H1 (cell line): Measurements from ENCODE around the gene MARK4. TPM values are rescaled to one million over a fixed set of nuclear protein-coding genes. Genes with fewer than 3 reads are reported as not detected.

ENCODE experiments used
- CTCF ChIA-PET: fragments of 300-600 bp; sonication (Branson Sonifier 250); formaldehyde crosslinking; loops from one replicate; lab custom pipeline; 2021; ENCODE audit not compliant: partially characterized antibody; lab: Charles Lee
- POLR2A ChIA-PET: fragments of 300-600 bp; sonication (Branson Sonifier 250); formaldehyde crosslinking; loops from one replicate; lab custom pipeline; 2021; ENCODE audit warnings: inconsistent platforms; ENCODE audit not compliant: partially characterized antibody; lab: Charles Lee
- DNase-seq, 2 experiments: peaks; one replicate each; pipeline versions ENCODE4 v3.0.0 to v3.0.0-alpha.2; 2010 to 2022; ENCODE audit warnings: low spot score in 2 of 2, low read depth in 1 of 2, mixed read lengths in 1 of 2
- FAIRE-seq: peaks from 2 replicates; lab custom pipeline; 2011; peaks lifted over from hg19 to GRCh38; lab: Jason Lieb, UNC
- H2AFZ ChIP-seq: 2 replicates; pipeline ENCODE4 v1.8.1; 2012; ENCODE audit warnings: low read length, inconsistent platforms
- H2AK5ac ChIP-seq: 2 replicates; pipeline ENCODE4 v1.6.1; 2013; ENCODE audit warnings: low read depth, low read length
- H2BK120ac ChIP-seq: replicated peaks from 2 replicates; pipeline ENCODE3; 2013; ENCODE audit warnings: low read depth, low read length, inconsistent platforms
- H2BK12ac ChIP-seq: 2 replicates; pipeline ENCODE4 v1.6.1; 2013; ENCODE audit warnings: low read depth, low read length
- H2BK15ac ChIP-seq: 2 replicates; pipeline ENCODE4 v1.6.1; 2013; ENCODE audit warnings: low read length
- H2BK20ac ChIP-seq: 2 replicates; pipeline ENCODE4 v1.6.1; 2013; ENCODE audit warnings: low read length
- H2BK5ac ChIP-seq: 2 replicates; pipeline ENCODE4 v1.6.1; 2013; ENCODE audit warnings: low read depth, low read length
- H3K14ac ChIP-seq: 2 replicates; pipeline ENCODE4 v1.6.1; 2013; ENCODE audit warnings: inconsistent platforms; ENCODE audit not compliant: insufficient read length
- H3K18ac ChIP-seq: 2 replicates; pipeline ENCODE4 v1.6.1; 2013; ENCODE audit warnings: low read length; ENCODE audit errors: extremely low read depth
- H3K23ac ChIP-seq: 2 replicates; pipeline ENCODE4 v1.6.1; 2013; ENCODE audit warnings: inconsistent platforms; ENCODE audit not compliant: insufficient read length
- H3K23me2 ChIP-seq: 2 replicates; pipeline ENCODE4 v1.6.1; 2013; ENCODE audit warnings: low read depth, low read length
- H3K27ac ChIP-seq: 2 replicates; pipeline ENCODE4 v1.6.1; 2011; ENCODE audit warnings: low read depth, low read length, inconsistent platforms
- H3K27me3 ChIP-seq, 4 experiments: replicated peaks in 1 of 4; 1 replicate in 1 of 4; 2 replicates in 3 of 4; pipeline versions ENCODE4 v1.6.1 to v1.8.1; 2011 to 2013; ENCODE audit warnings: low read length in 3 of 4, mild to moderate bottlenecking in 3 of 4, inconsistent platforms in 2 of 4, mixed read lengths in 2 of 4, moderate library complexity in 1 of 4; ENCODE audit not compliant: control insufficient read depth in 3 of 4, insufficient read depth in 3 of 4; ENCODE audit errors: extremely low read depth in 1 of 4
- H3K36me3 ChIP-seq, 4 experiments: 2 replicates each; pipeline versions ENCODE4 v1.6.1 to v1.8.1; 2011 to 2013; ENCODE audit warnings: mild to moderate bottlenecking in 4 of 4, low read length in 3 of 4, moderate library complexity in 2 of 4, control low read depth in 1 of 4, inconsistent platforms in 1 of 4; ENCODE audit not compliant: insufficient read depth in 4 of 4, control insufficient read depth in 2 of 4
- H3K4ac ChIP-seq: replicated peaks from 2 replicates; pipeline ENCODE3; 2013; ENCODE audit warnings: low read length, low read depth, mixed read lengths, inconsistent platforms; ENCODE audit not compliant: insufficient read length
- H3K4me1 ChIP-seq, 4 experiments: replicated peaks in 1 of 4; 1 replicate in 1 of 4; 2 replicates in 3 of 4; pipeline versions ENCODE4 v1.6.1 to v1.8.1; 2011 to 2013; ENCODE audit warnings: low read length in 3 of 4, inconsistent platforms in 2 of 4, mixed read lengths in 1 of 4; ENCODE audit not compliant: insufficient read depth in 4 of 4, control insufficient read depth in 3 of 4
- H3K4me2 ChIP-seq, 2 experiments: 2 replicates each; pipeline versions ENCODE4 v1.6.1 to v1.8.1; 2011 to 2013; ENCODE audit warnings: low read depth in 2 of 2, low read length in 2 of 2, control low read depth in 1 of 2, inconsistent platforms in 1 of 2, mild to moderate bottlenecking in 1 of 2; ENCODE audit not compliant: insufficient read depth in 1 of 2
- H3K4me3 ChIP-seq, 4 experiments: fragments of 200-600, 300-600 bp in 1 of 4; sonication (generic), shearing (Covaris generic), sonication (Bioruptor Twin) in 1 of 4; 2 replicates each; pipeline versions ENCODE4 v1.5.1 to v1.8.1; 2011 to 2016; ENCODE audit warnings: low read length in 4 of 4, low read depth in 3 of 4, control low read depth in 2 of 4, inconsistent platforms in 2 of 4, mild to moderate bottlenecking in 2 of 4, mixed read lengths in 1 of 4, moderate library complexity in 1 of 4; ENCODE audit not compliant: insufficient read depth in 2 of 4; ENCODE audit errors: extremely low read depth in 1 of 4
- H3K56ac ChIP-seq: replicated peaks from 2 replicates; pipeline ENCODE3; 2013; ENCODE audit warnings: low read depth, mild to moderate bottlenecking, mixed read lengths, low read length, inconsistent platforms; ENCODE audit not compliant: insufficient read length
- H3K79me1 ChIP-seq: 2 replicates; pipeline ENCODE4 v1.6.1; 2013; ENCODE audit warnings: low read depth, low read length, control low read depth
- H3K79me2 ChIP-seq, 2 experiments: 2 replicates each; pipeline versions ENCODE4 v1.6.1 to v1.8.1; 2012 to 2013; ENCODE audit warnings: low read length in 2 of 2, mild to moderate bottlenecking in 2 of 2, inconsistent platforms in 1 of 2; ENCODE audit not compliant: insufficient read depth in 2 of 2, control insufficient read depth in 1 of 2
- H3K9ac ChIP-seq, 4 experiments: replicated peaks in 1 of 4; 1 replicate in 1 of 4; 2 replicates in 3 of 4; pipeline versions ENCODE4 v1.6.1 to v1.8.1; 2011 to 2013; ENCODE audit warnings: low read depth in 3 of 4, low read length in 3 of 4, control low read depth in 2 of 4, mild to moderate bottlenecking in 2 of 4, moderate library complexity in 2 of 4, inconsistent platforms in 1 of 4; ENCODE audit errors: extremely low read depth in 1 of 4
- H3K9me3 ChIP-seq, 2 experiments: 2 replicates each; pipeline versions ENCODE4 v1.6.1 to v1.8.1; 2012 to 2013; ENCODE audit warnings: mild to moderate bottlenecking in 2 of 2, moderate library complexity in 2 of 2, control low read depth in 1 of 2, inconsistent platforms in 1 of 2, low read depth in 1 of 2, low read length in 1 of 2, mixed read lengths in 1 of 2; ENCODE audit not compliant: insufficient read depth in 2 of 2
- H4K20me1 ChIP-seq, 2 experiments: replicated peaks in 1 of 2; 2 replicates each; pipeline versions ENCODE3 to v1.8.1; 2011 to 2013; ENCODE audit warnings: inconsistent platforms in 2 of 2, low read length in 2 of 2, mild to moderate bottlenecking in 1 of 2; ENCODE audit not compliant: insufficient read depth in 2 of 2, control insufficient read depth in 1 of 2
- H4K5ac ChIP-seq: 2 replicates; pipeline ENCODE4 v1.6.1; 2013; ENCODE audit warnings: low read length, low read depth, mixed read lengths, inconsistent platforms; ENCODE audit not compliant: insufficient read length
- H4K8ac ChIP-seq: 2 replicates; pipeline ENCODE4 v1.8.0; 2013; ENCODE audit warnings: mild to moderate bottlenecking, moderate library complexity, low read length, inconsistent platforms; ENCODE audit not compliant: insufficient read depth; ENCODE audit errors: extremely low read depth
- H4K91ac ChIP-seq: replicated peaks from 2 replicates; pipeline ENCODE3; 2013; ENCODE audit warnings: low read length, mixed read lengths, inconsistent platforms; ENCODE audit not compliant: insufficient read length
- CTBP2 ChIP-seq: IDR thresholded peaks from 2 replicates; pipeline ENCODE4 v1.7.0; 2011; ENCODE audit warnings: borderline replicate concordance, mild to moderate bottlenecking, moderate library complexity, mixed read lengths, low read length; ENCODE audit not compliant: insufficient read depth, insufficient read length
- EZH2 ChIP-seq: fragments of 200-600 bp; sonication (generic); IDR thresholded peaks from 2 replicates; pipeline ENCODE4 v1.7.1; 2012; ENCODE audit warnings: low read depth, mild to moderate bottlenecking, moderate library complexity, low read length, inconsistent platforms; ENCODE audit not compliant: severe bottlenecking
- FOSL1 ChIP-seq: IDR thresholded peaks from 2 replicates; pipeline ENCODE4 v1.6.1; 2011; ENCODE audit warnings: mild to moderate bottlenecking, low read depth, low read length, moderate library complexity; ENCODE audit not compliant: insufficient read depth
- HDAC2 ChIP-seq, 2 experiments: fragments of 300-600 bp in 1 of 2; sonication (generic) in 1 of 2; IDR thresholded peaks; 2 replicates each; pipeline ENCODE4 v1.6.1; 2011 to 2012; ENCODE audit warnings: low read depth in 2 of 2, low read length in 2 of 2, mild to moderate bottlenecking in 2 of 2, moderate library complexity in 2 of 2, borderline replicate concordance in 1 of 2, inconsistent platforms in 1 of 2
- KDM1A ChIP-seq: fragments of 200-600, 300-600 bp; sonication (generic); IDR thresholded peaks from 2 replicates; pipeline ENCODE4 v1.7.1; 2016; ENCODE audit warnings: mild to moderate bottlenecking, low read length, borderline replicate concordance
- SIRT6 ChIP-seq: IDR thresholded peaks from one replicate; pipeline ENCODE4 v1.7.1; 2012; ENCODE audit warnings: low read length, inconsistent platforms
- SRF ChIP-seq: IDR thresholded peaks from 2 replicates; pipeline ENCODE4 v1.6.1; 2011; ENCODE audit warnings: mild to moderate bottlenecking, low read depth, low read length, moderate library complexity
- WGBS, 2 experiments: shearing (Covaris generic) in 1 of 2; methylation state at CpG; one replicate each; pipeline versions ENCODE4 v1.1.6 to v1.1.7; 2013 to 2015; ENCODE audit warnings: low lambda C conversion rate in 2 of 2, mixed read lengths in 2 of 2, inconsistent platforms in 1 of 2, low coverage in 1 of 2, missing lambda C conversion rate in 1 of 2; ENCODE audit not compliant: insufficient replicate concordance in 2 of 2, insufficient coverage in 1 of 2, insufficient read length in 1 of 2; ENCODE audit errors: extremely low coverage in 1 of 2, missing lambda C conversion rate in 1 of 2; 5-methylcytosine and 5-hydroxymethylcytosine counted together
- polyA plus RNA-seq, 7 experiments: library from polyadenylated mRNA; depleted of rRNA in 3 of 7; stranded (reverse) in 5 of 7; unstranded in 2 of 7; fragments of >200 nt in 5 of 7; fragments of 200-250 nt in 2 of 7; gene quantifications; 1 replicate in 5 of 7; 2 replicates in 1 of 7; 4 replicates in 1 of 7; pipeline versions ENCODE4 v1.2.1 to v1.2.3, GENCODE V29; 2011 to 2013; ENCODE audit warnings: missing spikeins in 2 of 7, mixed read lengths in 2 of 7
- total RNA-seq: library from RNA; stranded (reverse); fragmentation: NEBNext Ultra II Directional; extraction: Animal tissue kit (Norgen Biotek cat#: 25700); gene quantifications from 2 replicates; pipeline ENCODE4 v1.2.1, GENCODE V29; 2021
- TF ChIP-seq, protein P1 (sequence below): IDR thresholded peaks from 2 replicates; pipeline ENCODE4 v1.6.1; 2012; ENCODE audit warnings: low read length, inconsistent platforms

The MARK4 gene
- total and polyA plus RNA-seq, 2 of the 8 experiments (the other 6 are each of a cell fraction or from before 2014, with no cell fraction given): 12.3 to 49.8 TPM

DNA sequence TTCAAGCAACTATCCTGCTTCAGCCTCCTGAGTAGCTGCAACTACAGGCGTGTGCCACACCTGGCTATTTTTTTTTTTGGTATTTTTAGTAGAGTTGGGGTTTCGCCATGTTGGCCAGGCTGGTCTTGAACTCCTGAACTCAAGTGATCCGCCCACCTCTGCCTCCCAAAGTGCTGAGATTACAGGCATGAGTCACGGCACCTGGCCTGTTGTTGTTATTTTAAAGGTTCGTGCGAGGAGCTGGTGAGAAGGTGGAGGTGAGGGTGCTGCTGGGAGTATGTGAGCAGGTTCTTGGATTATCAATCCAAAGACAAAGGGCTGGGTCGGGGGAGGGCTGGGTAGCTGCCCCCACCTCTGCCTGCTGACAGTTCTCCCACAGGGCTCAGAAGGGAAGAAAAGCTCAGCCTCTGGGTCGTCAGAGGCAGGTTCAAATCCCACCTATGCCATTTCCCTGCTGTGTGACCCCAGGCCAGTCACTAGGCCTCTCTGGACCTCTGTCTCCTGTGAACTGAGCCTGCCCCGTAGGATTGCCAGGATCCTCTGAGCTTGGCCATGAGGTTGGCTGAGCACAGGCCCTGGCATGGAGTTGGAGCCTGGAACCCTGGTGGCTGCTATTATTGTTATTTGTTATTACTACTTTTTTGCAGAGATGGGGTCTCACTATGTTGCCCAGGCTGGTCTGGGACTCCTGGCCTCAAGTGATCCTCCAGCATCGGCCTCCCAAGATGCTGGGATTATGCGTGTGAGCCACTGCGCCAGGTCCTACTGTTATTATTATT lies 70.1 kb downstream of the MARK4 start:
- Histone ChIP-seq H3K4me3 (no peak overlapping the region), H4K91ac (no peak overlapping the region), H3K27ac (no peak overlapping the region), H3K79me2 (no peaks in the 10 kb centered on the region), H3K36me3 (no peaks in the 10 kb centered on the region), H2AFZ (no peak overlapping the region), H2BK20ac (no peak overlapping the region), H2BK12ac (no peak overlapping the region), H3K9me3 (no peaks in the 10 kb centered on the region), H2BK5ac (no peak overlapping the region), H2AK5ac (no peak overlapping the region), H3K4ac (no peak overlapping the region), H3K9ac (no peak overlapping the region), H3K23ac (no peak overlapping the region), H3K23me2 (peaks cover 3% of the 10 kb centered on the region; the same call in 1 of the 2 replicates), H3K14ac (no peak overlapping the region), H3K18ac (no peak overlapping the region), H2BK120ac (no peak overlapping the region), H3K4me1 (peaks cover 2 to 18% (median 6%) of the 10 kb centered on the region in 4 experiments; a peak in 6 of 7 replicates), H4K20me1 (peaks cover 0 to 2% of the 10 kb centered on the region in 2 experiments), H3K56ac (no peak overlapping the region), H4K8ac (no peak overlapping the region), H3K79me1 (no peaks in the 10 kb centered on the region), H2BK15ac (no peak overlapping the region), H3K27me3 (peaks cover 0 to 15% (median 14%) of the 10 kb centered on the region in 4 experiments; a peak in 5 of 7 replicates), H3K4me2 (no peak overlapping the region), H4K5ac (no peak overlapping the region)
- WGBS, 2 experiments: 78% methylated on average over 12 of the region's 12 CpGs; no CpG with 5 or more reads in 1 of the 2 experiments
- ChIA-PET CTCF (interaction anchor here (0.9 to 4.0 kb wide), 5 partner anchors 12 to 134 kb away, joined by 3 to 13 read pairs (median 4); no protein-coding TSS in a partner anchor), POLR2A (interaction anchor here (0.8 kb wide), 1 partner anchor 67 kb away, joined by 3 read pairs; no protein-coding TSS in a partner anchor)
- TF ChIP-seq FOSL1 (no peak), EZH2 (no peak), CTBP2 (no peak), KDM1A (peak; percentile 75), SIRT6 (no peak), SRF (no peak), HDAC2 (IDR thresholded peaks at IDR 0.05; ENCODE audit: borderline replicate concordance in 1 of 2, low read depth in 2 of 2, low read length in 2 of 2) (peak in 1 of 2 experiments; percentile 68; a peak in 1 of 4 replicates)
- TF ChIP-seq, protein P1, sequence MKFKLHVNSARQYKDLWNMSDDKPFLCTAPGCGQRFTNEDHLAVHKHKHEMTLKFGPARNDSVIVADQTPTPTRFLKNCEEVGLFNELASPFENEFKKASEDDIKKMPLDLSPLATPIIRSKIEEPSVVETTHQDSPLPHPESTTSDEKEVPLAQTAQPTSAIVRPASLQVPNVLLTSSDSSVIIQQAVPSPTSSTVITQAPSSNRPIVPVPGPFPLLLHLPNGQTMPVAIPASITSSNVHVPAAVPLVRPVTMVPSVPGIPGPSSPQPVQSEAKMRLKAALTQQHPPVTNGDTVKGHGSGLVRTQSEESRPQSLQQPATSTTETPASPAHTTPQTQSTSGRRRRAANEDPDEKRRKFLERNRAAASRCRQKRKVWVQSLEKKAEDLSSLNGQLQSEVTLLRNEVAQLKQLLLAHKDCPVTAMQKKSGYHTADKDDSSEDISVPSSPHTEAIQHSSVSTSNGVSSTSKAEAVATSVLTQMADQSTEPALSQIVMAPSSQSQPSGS: no peak
- FAIRE-seq (no peak), DNase-seq (no peak)
